GM21390 (cell line): ENCODE measurements around the gene CACNA2D1.
"Not testable (repeated sequence)": the region's sequence is repeated elsewhere in the genome, so short reads cannot be mapped to it uniquely, and the experiment has no call there.

Experiments
- ATAC-seq: cut with Tn5 transposase; IDR thresholded peaks from one replicate; pipeline ENCODE4 v1.9.1; 2021; ENCODE audit not compliant: unreplicated experiment

CACNA2D1 gene

DNA sequence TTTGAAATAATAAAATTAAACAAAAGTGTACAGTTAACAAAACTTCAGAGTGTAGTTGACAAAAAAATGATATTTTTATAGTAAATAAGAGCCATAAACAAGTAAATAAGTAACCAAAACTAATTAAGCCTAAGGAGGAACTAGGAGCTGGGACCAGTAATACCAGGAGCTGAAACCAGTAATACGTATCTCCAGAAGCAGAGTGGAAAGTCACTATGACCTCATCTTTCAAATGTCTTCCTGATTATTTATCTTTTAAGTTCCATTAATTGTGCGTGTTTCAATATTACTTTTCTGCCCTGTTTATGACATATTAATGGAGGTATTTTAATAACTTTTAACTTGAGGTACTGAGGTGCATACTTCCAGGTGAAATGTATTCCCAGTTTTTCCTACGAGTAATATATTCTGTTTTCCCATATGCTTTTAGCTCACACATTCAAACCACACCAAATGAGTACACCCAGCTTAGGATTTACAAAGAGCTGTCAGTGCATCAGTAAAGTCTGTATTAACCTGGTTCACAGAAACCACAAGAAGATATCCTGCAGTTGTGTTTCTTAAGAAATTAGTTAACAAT lies 390.0 kb downstream of the CACNA2D1 start:
- ATAC-seq = no peak

DNA sequence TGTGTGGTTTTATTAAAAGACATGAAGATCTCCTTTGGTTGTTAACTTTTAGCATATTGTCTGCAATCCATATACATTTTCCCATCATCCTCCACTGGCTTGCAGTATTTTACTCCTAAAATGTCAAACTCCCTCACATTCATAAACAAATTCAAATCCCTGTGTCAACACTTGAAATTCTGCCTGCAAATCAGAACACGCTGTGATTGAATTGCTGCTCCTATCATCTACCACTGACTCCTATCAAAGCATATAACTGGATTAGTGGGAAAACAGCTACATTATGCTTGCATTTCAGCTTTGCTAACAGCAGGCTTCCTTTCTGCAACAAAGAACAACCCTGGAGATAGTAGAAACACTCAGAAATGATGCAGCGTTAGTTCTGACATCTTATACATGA lies 392.0 kb downstream of the CACNA2D1 start:
- no peak for ATAC-seq

DNA sequence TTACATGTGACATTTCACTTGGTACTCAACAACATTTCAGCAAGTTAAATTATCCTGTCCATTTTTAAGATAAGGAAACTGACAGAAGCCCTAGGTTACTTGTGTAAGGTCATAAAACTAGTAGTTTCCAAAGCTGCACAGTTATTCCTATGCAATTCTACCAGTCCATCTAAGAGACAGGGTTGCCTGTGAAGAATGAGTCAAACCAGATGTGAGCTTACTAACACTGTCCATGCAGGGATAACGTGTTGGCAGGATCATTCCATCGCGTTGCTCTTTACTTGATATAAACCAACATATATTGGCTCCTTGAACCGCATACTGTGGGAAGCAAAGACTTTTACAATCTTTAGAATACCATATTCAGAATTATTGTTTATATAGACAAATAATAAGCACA lies 392.8 kb downstream of the CACNA2D1 start:
- ATAC-seq = no peak

DNA sequence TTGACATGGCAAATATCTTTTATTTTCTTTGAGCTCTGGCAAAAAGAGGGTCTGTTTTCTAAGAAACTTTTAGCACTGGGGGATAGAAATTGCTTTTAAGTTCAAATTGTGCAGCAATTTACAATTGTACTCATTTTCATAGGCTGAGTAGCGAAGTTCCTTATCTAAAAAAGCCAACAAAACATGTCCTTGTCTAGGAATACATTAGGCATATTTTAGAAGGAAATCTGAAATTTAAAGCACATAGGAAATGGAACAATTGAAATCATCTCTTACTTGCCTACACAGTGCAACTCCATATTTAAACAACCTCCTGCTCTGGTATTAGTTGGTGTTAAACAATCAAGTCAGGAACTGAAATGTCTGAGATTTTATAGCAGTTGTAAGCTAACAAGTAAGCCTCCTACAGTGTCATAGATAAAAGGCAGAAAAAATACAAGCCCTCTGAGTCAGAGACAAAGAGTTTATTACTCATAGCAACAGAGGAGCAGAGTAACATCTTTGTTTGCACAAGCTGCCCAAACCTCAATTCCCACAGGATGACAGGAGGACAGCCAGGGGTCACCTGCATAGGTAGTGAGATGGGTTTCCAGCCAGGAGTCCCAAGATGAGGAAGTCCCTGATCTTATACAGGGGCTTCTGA lies 393.6 kb downstream of the CACNA2D1 start:
- no peak for ATAC-seq

DNA sequence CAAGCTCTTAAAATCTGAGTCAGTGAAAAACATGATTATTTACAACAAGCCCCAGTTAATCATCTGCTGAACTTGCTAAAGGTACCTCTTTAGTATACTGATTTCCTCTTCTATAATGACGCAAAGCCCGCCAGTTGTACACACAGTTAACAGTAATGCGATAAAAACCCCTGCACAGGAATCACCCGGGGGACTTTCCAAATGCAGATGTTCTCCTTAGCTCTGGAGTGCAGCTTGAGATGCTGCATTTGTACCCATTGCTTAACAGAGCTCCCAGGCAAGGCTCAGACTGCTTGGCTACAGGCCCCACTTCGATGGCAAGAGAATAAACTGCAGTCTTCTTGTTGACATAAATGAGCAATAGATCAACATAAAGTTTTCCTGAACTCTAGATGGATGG lies 394.1 kb downstream of the CACNA2D1 start:
- ATAC-seq = no peak

DNA sequence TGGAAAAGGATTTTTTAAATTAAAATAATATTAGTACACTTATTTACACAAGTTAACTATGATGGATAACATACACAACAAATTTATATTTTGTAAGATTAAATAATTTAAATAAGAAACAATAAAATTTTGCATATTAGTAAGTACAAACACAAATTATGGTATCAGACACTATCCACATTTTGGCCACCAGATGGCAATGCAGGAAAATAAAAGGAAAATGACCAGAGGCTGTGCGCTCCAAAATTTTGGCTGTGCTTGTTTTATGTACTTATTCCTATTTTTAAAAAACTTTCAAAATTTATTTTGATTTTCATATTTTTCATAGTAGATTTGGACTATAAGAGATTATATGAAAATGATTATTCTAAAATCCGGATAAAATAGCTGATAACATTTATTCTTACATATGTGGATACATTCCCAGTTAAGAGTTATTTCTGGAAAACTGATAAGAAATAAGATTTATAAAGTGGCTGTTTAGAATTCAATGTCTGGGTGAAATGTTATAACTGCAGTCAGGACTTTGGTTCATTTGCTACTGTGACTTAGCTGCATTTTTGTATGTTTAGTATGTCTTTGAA lies 399.0 kb downstream of the CACNA2D1 start:
- no peak for ATAC-seq

DNA sequence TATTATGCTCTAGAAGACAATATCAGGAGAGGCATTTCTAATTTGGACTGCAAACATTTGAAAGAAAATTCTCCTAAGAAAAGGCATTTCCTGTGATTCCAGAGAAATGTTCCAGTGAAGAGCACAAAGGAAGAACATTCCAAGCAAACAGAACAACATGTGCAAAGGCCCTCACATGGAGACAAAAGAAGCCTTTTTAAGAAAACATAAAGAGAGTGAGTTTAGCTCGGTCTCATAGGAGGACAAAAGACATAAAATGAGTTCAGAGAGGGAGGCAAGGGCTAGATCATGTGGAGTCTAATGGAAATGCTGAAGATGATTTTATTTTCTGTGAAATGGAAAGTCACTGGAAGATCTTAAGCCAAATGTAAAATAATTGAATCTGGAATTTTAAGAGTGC lies 404.0 kb downstream of the CACNA2D1 start:
- no peak for ATAC-seq

DNA sequence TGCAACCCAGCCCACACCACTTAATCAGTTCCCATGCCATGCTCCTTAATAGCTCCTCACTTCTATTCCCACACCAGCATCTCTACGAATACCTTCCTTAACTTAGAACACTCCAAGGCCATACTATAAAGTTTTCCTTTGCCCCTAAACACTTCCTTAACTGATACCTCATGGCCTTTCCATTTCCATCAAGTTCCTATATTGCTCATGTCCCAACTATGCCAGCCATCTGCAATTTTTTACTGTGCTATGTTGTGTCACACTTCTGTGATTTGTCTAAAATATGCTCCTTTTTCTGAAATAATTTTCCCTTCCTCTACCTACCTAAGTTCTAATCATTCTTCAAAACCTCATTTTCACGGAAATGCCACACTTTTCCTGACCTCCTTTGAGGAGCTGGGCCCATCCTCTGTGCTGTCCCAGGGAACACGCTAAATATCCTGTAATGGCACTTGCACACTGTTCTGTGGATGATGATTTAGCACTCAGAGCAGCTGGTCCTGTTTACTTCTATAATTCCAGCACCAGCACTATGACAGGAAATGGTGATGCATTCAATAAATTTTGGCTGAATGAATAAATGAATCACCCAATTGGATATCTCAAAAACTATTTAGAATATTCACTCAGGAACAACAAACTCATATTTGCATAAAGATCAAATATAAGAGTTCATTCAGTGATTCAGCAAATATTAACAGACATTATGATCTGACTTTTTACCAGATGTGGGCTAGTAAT lies 407.3 kb downstream of the CACNA2D1 start:
- ATAC-seq = no peak

DNA sequence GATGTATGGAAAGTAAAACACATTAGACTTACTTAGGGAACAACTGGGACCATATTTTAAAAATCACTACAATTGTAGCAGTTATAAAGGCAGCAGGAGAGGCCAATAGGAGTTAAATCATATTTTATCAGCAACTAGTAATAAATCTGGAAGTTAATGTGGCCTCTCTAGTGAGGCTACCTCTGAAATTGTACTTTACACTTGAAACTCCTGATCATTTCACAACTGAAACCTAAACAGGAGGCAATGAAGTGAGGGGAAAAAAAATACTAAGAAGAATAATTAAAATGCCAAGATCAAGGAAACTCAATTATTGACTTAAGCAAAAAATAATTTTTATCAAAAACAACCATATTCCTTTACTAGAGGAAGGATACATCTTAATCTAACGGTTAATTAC lies 408.1 kb downstream of the CACNA2D1 start:
- no peak for ATAC-seq

DNA sequence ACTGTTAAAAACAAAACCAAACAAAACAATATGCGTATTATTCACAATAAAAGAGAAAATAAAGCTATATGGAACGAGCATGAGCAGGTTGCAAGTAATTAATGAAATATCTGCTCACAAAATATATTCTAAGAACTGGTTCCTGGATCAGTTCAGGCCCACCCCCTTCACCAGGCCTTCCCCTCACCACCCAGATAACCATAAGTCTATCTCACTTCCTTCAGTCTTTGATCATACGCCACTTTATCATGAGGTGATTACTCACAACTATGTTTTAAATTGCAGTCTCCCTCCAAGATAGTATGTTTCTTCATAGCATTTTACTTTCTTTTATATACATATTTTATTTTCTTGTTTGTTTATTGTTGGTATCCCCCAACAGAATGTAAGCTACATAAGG lies 410.7 kb downstream of the CACNA2D1 start:
- ATAC-seq = no peak

- ATAC-seq = no peak
Measured at GRCh38 chr7:82029236-82029913, 414.2 kb downstream of the CACNA2D1 start.

GRCh38 chr7:82028097-82028496 lies 415.5 kb downstream of the CACNA2D1 start:
- ATAC-seq = no peak

DNA sequence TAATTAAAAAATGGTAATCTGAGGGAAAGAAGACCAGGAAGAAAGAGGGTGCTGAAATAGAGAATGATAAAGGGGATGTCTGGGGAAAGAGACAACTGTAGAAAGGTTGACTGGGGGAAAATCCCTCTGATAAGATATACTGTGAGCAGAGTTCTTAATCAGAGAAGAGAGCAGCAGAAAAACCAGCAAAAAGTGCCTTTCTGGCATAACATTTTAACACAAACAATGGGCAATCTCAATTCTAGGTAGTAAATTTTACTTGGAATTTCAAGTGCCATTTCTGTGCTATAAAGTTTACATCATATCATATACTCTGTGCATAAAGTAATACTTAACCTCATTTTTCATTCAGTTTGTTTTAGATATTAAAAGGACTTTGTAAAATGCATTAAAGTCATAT lies 421.9 kb downstream of the CACNA2D1 start:
- no peak for ATAC-seq

DNA sequence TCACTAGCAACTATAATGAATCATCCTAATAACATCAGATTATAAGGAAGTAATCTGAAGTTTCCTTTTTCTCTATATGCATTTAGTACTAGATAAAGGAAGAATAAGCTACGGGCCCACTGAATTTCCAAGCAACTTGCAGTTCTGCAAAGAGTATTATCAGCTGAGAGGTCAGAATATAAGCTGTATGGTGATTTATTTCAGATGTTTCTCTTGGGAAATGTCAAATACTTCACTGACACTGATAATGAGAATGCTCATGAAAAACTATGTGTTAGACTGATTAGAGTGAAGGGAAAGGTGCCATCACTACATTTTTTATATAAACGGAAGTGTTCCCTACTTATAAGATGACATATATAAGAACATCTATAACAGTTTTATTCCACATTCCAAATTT lies 422.5 kb downstream of the CACNA2D1 start:
- no peak for ATAC-seq

GRCh38 chr7:82019551-82020475 lies 423.8 kb downstream of the CACNA2D1 start:
- no peak for ATAC-seq

DNA sequence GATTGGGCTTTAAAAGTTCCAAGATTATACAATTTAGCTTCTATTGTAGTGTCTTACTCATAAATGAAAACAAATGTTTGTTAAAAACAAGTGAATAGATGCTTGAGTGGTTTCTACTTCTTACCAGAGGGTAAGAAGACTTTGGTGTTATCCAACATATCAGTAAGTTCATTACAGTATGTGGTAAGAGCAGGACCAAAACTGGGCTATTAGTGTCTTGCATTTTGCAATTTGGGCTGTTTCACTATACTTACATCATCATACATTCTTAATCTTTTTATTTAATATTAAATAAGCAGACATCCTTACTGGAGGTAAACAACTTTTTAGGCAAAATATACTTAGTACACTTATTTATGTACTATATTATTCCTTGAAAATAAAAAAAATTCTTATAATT lies 425.4 kb downstream of the CACNA2D1 start:
- no peak for ATAC-seq

GRCh38 chr7:82017334-82017943 lies 426.1 kb downstream of the CACNA2D1 start:
- ATAC-seq = no peak

DNA sequence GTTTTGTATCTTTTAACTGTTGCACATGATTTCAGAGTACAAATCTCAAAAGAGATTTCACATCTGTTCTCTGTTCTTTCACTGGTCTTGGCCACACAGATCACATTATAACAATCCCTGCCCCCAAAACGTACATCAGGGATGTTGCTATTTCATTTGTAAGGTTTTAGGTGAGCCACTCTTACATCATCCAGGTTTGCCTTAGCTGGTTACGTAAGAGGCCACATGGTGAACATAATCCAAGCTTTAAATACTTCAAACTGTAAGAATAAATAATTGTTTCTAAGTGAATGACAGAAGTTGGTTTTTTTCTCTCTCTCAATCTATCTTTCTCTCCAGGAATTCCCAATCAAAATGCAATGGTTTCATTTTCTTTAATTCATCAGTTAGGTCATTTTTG lies 427.8 kb downstream of the CACNA2D1 start:
- ATAC-seq = no peak

DNA sequence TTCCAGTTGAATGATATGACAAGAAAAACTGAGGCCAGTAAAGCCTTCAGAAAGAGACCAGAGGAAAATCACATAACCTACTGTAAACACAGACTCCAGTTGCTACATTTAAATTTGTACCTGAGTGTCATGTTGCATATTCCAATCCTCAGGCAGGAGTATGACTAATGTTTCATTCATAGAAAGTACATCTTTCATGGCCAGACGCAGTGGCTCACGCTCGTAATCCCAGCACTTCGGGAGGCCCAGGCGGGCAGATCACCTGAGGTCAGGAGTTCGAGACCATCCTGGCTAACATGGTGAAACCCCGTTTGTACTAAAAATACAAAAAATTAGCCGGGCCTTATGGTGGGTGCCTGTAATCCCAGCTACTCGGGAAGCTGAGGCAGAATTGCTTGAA lies 429.0 kb downstream of the CACNA2D1 start:
- ATAC-seq = not testable (repeated sequence)

- ATAC-seq = no peak
Measured at GRCh38 chr7:82012453-82012852, 431.1 kb downstream of the CACNA2D1 start.
